HCT116 (cell line): ENCODE data around the gene SMIM12.

Experiments used
- CBX3 ChIP-seq: IDR thresholded peaks from 2 replicates; pipeline ENCODE4 v1.6.1; 2012; ENCODE audit warnings: low read depth
- CTCF ChIP-seq, 3 experiments: fragments of 200-600 bp in 1 of 3; sonication (generic) in 1 of 3; IDR thresholded peaks in 2 of 3; conservative IDR thresholded peaks in 1 of 3; 2 replicates each; pipeline ENCODE4 v1.5.1; 2012 to 2017; ENCODE audit warnings: low read depth in 2 of 3, low read length in 2 of 3, antibody characterized with exemption in 1 of 3, borderline replicate concordance in 1 of 3, control low read depth in 1 of 3, mild to moderate bottlenecking in 1 of 3, mixed read lengths in 1 of 3, mixed run types in 1 of 3, moderate library complexity in 1 of 3; ENCODE audit not compliant: insufficient read depth in 1 of 3
- EZH2phosphoT487 ChIP-seq: fragments of 200-600 bp; IDR thresholded peaks from 2 replicates; pipeline ENCODE4 v1.6.1; 2018; ENCODE audit warnings: antibody characterized with exemption, borderline replicate concordance
- POLR2A ChIP-seq: IDR thresholded peaks from 2 replicates; pipeline ENCODE4 v1.7.0; 2011; ENCODE audit warnings: borderline replicate concordance; ENCODE audit not compliant: insufficient read depth, insufficient read length; ENCODE audit errors: extremely low read depth
- POLR2AphosphoS5 ChIP-seq: IDR thresholded peaks from 2 replicates; pipeline ENCODE4 v1.6.1; 2011; ENCODE audit warnings: mild to moderate bottlenecking, low read depth, low read length, moderate library complexity
- SIN3A ChIP-seq: IDR thresholded peaks from 2 replicates; pipeline ENCODE4 v1.6.1; 2012; ENCODE audit warnings: low read depth
- SRF ChIP-seq: IDR thresholded peaks from 2 replicates; pipeline ENCODE4 v1.6.1; 2012; ENCODE audit warnings: low read depth
- YY1 ChIP-seq: IDR thresholded peaks from 2 replicates; pipeline ENCODE4 v1.6.1; 2011; ENCODE audit warnings: low read length, low read depth, moderate library complexity, mild to moderate bottlenecking; ENCODE audit not compliant: insufficient replicate concordance; ENCODE audit errors: extremely low read depth
- ZNF274 ChIP-seq: fragments of 200-500 bp; sonication (Bioruptor generic); IDR thresholded peaks from 2 replicates; pipeline ENCODE4 v1.6.1; 2014; ENCODE audit warnings: mild to moderate bottlenecking, low read depth, low read length, inconsistent platforms

- no peak for TF ChIP-seq CTCF (IDR thresholded peaks at IDR 0.05 in 2 of 3, conservative IDR thresholded peaks at IDR 0.05 in 1 of 3; ENCODE audit: borderline replicate concordance in 1 of 3, insufficient read depth in 1 of 3, low read depth in 2 of 3, low read length in 2 of 3)
- TF ChIP-seq ZNF274 = no peak
- TF ChIP-seq POLR2AphosphoS5 = no peak
- no peak for TF ChIP-seq POLR2A
- TF ChIP-seq YY1 = no peak
- TF ChIP-seq SIN3A = no peak
- no peak for TF ChIP-seq SRF
- TF ChIP-seq CBX3 = no peak
- no peak for TF ChIP-seq EZH2phosphoT487
Observed at GRCh38 chr1:34806396-34806795, 53.2 kb downstream of the SMIM12 start.
